GM23248 (cell line): Measurements from ENCODE around the gene SAP30BP.

Source experiments
- EZH2 ChIP-seq: fragments of 200-600 bp; sonication (generic); IDR thresholded peaks from 2 replicates; pipeline ENCODE4 v1.6.1; 2018; ENCODE audit warnings: antibody characterized with exemption, mild to moderate bottlenecking; ENCODE audit not compliant: insufficient read depth, poor library complexity, severe bottlenecking
- EZH2phosphoT487 ChIP-seq: fragments of 200-600 bp; sonication (generic); IDR thresholded peaks from 2 replicates; pipeline ENCODE4 v1.6.1; 2018; ENCODE audit warnings: antibody characterized with exemption, moderate library complexity, mild to moderate bottlenecking, low read depth; ENCODE audit not compliant: insufficient read depth

DNA sequence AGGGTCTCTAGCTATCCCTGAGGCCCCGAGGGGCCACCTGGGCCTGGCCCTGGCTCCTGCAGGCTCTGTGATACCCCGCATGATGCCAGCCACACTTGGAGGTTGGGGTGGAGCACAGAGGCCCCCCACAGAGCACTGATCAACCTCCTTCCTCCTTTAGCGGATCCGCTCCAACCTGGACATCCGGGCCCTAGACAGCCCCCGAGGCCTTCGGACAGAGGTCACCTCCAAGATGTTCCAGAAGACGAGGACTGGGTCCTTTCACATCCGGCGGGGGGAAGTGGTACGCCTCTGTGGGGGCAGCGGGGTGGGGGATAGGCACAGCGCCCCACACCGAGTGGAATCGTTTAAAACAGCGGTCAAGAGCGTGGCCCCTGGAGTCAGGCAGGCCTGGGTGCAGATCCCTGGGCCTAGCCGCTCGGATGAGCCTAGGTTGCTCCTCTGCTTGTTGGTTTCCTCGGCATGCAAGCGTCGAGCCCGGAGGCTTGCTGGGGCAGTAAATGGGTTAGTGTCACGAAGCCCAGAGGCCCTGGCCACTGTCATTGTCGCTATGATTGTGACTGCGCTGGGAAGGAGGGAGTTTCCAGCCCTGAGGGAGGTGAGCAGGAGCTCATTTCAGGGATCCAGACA, 64.1 kb downstream of the SAP30BP start:
- TF ChIP-seq EZH2 (no peak), EZH2phosphoT487 (no peak)
